Lung microvascular endothelial cell (primary cell): ENCODE measurements around the gene CACNB4. TPM values are rescaled to one million over a fixed set of nuclear protein-coding genes. Genes with fewer than 3 reads are reported as not detected.
"Not testable (repeated sequence)": the region's sequence is repeated elsewhere in the genome, so short reads cannot be mapped to it uniquely, and the experiment has no call there.

Experiments used
- DNase-seq, 2 donors: peaks; one replicate each; pipeline versions ENCODE4 v3.0.0 to v3.0.0-alpha.2; 2010; ENCODE audit warnings: low read depth in 2 of 2
- total RNA-seq: library from RNA; depleted of rRNA; stranded (reverse); fragments of >200 nt; gene quantifications from 2 replicates; pipeline ENCODE4 v1.2.1, GENCODE V29; 2014

Gene CACNB4
- total RNA-seq, 1 donor from 2014 or later = under 0.01 TPM

DNA sequence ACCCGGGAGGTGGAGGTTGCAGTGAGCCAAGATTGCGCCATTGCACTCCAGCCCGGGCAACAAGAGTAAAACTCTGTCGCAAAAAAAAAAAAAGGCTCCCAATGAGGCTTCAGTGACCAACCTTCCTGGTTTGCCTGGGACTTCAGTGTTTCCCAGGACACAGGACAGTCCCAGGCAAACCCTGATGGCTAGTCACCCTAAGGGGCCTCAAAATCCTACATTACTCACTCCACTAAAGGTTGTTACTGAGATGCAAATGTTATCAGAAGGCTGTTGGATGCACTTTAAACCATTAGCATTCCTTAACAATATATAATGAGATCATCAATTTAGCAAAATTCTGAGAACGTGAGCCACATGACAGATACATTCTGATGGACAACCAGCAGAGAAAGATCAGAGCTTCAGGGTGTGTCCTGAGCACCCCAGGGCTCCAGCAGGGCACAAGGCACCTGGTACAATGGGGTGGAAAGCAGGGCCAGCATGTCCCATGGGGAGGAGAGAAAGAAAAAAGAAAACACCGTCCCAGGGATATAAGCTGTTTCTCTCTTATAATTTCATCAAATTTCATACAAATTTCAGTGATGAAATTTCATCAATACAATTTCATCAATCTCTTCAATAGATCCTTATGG is 152.5 kb downstream of the CACNB4 start:
- DNase-seq = no peak

DNA sequence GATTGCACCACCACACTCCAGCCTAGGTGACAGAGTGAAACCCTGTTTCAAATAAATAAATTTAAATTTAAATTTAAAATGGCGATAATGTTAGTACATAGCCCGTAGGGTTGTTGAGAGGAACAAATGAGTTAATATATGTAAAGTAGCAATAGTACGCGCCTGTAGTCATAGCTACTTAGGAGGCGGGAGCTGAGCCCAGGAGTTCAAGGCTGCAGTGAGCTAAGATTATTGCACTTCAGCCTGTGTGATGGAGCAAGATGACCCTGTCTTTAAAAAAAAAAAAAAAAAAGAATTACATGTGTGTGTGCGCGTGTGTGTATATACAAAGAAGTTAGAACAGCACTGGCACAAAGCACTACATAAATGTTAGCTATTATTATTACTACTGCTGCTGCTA is 153.2 kb downstream of the CACNB4 start:
- DNase-seq = no peak

DNA sequence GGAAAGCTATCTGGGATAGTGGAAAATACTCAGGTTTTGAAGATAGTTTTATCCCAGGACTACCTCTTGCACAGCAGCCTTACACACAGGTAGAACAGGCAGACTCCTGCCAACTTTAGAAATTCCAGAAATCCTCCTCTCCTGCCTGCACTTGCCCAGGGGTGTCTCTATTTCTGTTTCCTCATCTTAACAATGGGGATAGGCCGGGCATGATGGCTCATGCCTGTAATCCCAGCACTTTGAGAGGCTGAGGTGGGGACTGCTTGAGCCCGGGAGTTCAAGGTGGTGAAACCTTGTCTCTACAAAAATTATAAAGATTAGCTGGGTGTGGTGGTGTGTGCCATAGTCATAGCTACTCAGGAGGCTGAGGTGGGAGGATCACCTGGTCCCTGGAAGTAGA is 153.7 kb downstream of the CACNB4 start:
- DNase-seq = no peak

DNA sequence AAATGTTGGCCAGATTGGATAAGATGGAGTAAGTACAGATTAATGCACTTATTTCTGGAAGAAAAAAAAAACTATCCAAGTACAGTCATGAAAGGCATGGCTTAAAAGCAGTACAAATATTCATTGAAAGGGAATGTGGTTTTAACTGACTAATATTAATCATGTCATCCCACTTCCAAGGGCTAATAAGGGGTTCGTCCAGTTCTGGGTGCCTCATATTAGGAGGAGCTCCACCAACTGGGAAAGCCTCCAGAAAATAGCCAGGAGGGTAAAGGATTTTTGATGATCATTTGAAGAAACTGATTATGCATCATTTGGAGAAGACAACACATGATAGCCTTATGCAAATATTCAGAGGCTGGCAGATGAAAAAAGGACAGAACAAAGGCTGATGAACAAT is 155.4 kb downstream of the CACNB4 start:
- no peak for DNase-seq

DNA sequence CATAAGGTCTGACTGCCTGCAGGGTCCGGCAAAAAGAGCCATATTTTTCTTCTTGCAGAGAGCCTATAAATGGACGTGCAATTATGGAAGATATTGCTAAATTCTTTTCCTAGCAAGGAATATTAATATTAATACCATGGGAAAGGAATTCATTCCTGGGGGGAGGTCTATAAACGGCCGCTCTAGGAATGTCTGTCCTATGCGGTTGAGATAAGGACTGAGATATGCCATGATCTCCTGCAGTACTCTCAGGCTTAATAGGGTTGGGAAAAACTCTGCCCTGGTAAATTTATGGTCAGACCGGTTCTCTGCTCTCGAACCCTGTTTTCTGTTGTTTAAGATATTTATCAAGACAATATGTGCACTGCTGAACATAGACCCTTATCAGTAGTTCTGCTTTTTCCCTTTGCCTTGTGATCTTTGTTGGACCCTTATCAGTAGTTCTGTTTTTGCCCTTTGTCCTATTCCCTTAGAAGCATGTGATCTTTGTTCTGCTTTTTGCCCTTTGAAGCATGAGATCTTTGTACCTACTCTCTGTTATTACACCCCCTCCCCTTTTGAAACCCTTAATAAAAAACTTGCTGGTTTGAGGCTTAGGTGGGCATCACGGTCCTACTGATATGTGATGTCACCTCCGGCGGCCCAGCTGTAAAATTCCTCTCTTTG is 156.2 kb downstream of the CACNB4 start:
- DNase-seq = not testable (repeated sequence)

DNA sequence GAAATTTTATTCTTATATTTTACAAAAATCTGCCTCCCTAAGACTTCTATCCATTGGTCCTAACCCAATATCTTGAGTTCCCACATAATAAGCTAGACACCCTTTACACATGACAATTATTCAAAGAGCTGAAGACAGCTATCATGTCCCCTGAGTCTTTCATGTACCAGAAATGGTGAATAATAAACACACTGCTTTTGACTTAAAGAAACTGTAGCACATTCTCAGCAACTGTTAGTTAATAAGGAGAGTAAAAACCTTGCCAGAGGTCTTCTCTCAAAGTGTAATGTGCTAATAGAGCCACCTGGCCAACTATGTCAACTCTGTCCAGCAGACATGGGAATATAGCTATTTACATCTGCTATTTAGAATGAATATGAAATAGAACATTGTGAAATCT is 160.9 kb downstream of the CACNB4 start:
- DNase-seq = no peak

DNA sequence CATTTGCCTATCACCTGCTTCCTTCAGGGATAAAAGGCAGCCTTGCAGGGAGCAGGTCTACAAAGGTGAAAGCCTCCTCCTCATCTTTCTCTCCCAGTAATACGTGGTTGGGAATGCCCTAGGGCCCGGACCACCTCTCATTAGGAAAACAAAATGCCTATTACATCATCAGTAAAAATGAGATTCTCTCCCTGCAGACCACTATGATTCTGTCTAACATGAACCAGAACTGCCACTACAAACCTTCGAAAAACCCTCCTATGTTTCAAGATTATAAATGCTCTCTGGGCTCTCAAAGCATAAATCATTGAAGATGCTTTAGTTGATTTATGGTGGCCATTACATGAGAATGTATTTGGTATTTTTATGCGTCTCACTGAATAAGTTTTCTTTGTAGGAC is 162.2 kb downstream of the CACNB4 start:
- no peak for DNase-seq

DNA sequence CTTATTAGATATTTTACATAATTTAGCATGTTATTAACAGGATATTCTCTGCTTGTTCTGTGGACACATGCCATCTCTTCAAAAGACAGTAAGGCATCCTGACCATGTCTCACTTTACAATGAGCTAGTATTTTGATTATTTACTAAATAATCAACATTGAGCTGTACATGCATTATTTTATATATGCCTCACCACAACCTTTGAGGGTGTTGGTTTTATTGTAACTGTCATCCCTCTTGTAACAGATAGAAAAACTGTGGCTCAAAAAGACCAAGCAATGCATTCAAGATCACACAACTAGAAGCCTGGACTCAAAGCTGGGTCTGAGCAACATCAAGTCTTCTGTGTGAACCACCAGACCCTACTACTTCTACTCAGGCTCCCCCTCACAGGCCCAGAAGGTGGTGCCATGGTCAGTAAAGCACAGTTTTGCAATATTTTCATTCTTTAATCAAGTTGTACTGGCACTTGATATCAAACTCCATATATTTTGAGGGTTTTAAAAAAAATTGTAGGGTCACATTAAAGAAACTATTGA is 165.5 kb downstream of the CACNB4 start:
- no peak for DNase-seq

DNA sequence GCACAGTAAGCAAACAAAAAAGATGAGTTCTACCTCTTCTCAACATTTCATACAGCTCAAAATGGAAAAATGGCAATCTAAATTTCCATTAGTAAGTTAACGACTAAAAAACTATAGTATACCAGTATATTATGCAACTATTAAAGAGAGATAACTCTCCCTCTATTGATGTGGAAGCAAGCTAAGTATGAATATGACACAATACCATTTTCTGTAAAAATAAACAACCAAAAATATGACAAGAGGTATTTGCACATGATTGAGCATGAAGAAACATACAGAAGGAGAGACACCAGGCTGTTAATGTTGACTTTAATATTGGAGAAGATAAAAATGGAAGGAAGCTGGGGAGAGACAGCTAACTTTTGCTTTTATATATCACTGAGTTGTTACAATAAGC is 167.1 kb downstream of the CACNB4 start:
- DNase-seq = no peak

DNA sequence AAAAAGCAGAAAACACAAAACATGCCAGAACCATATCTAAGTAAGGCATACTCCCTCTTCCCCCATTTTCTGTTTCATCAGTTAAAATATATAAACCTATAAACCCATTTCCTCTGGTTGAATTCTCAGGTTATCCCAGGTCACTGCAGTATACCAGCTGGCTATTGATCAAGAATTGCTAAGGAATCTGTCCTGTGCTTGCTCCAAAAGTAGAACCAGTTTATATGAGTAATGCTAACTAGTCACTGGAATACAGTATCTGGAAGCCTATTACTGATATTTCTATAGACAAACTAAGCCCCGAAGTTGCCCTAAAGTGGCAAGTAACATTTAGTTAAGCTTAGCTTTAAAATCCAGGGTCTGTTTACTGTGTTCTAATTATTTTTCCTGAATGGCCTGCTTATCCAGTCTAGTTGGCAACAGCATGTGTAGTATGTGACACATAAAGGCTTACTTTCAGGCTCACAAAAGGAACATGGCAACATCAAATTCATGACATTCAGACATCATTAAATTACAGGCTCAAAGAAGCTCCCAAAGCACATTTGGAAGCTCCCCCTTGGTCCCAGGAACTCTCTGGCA is 167.7 kb downstream of the CACNB4 start:
- no peak for DNase-seq

DNA sequence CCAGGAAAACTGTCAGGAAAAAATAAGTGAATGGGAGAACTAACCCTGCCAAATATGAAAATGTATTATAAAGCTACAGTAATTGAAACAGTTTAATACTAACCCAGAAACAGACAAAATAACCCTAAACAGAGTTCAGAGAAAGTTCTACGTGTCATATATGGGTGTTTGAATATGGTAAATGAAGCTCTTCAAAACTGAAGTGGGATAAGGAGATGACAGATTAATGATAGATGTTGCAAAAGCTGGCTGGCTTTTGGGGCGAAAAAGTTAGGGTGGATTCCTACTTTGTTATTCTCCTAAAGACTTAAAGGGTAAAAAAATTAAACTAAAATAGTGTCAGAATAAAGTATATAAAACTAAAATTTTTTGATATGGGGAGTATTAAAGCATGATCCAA is 168.8 kb downstream of the CACNB4 start:
- no peak for DNase-seq

DNA sequence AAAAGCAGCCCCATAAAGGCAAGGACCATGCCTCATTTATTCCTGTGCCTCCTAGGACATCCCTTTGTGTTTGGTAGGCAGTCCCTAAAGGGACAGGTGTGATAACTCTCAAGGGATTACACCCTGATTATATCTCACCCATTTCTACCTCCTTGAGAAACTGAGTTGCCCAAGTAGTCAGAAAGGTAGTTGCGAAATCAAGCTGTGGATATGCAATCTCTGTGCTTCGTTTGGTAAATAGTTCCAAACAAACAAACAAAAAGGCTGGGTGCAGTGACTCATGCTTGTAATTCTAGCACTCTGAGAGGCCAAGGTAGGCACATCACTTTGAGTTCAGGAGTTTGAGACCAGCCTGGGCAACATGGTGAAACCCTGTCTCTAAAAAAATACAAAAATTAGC is 170.5 kb downstream of the CACNB4 start:
- no peak for DNase-seq

DNA sequence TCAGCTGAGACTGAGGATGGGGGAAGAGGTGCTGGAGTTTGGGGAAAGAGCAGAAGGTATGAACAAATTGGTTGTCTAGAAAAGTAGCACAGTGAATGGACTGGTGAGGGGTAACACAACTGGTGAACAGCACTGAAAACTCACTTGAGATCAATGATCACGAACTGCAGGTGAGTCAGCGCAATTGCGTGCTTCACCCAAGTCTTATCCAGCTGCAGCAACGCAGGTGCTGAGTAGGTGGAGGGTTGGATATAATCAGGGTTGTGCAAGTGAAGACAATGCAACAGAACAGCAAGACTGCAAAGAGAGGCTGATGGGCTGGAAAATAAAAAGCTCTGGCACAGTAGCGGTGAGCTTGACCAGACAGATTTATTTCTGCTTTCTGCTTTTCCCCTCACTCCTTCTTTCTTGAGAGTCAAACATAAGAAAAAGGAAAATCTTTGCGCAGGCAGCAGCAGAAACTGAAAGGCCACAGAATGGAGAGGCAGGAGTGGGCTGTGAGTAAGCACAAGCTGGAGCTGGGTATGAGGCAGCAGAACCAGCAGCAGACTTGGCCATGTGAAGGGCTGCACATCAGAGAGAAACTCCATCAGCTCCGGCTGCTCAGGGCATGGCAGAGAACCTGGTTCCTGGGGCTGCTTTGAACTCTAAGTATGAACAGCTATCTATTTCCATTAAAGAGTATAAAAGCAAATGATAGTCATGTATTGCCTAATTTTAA is 171.2 kb downstream of the CACNB4 start:
- no peak for DNase-seq

DNA sequence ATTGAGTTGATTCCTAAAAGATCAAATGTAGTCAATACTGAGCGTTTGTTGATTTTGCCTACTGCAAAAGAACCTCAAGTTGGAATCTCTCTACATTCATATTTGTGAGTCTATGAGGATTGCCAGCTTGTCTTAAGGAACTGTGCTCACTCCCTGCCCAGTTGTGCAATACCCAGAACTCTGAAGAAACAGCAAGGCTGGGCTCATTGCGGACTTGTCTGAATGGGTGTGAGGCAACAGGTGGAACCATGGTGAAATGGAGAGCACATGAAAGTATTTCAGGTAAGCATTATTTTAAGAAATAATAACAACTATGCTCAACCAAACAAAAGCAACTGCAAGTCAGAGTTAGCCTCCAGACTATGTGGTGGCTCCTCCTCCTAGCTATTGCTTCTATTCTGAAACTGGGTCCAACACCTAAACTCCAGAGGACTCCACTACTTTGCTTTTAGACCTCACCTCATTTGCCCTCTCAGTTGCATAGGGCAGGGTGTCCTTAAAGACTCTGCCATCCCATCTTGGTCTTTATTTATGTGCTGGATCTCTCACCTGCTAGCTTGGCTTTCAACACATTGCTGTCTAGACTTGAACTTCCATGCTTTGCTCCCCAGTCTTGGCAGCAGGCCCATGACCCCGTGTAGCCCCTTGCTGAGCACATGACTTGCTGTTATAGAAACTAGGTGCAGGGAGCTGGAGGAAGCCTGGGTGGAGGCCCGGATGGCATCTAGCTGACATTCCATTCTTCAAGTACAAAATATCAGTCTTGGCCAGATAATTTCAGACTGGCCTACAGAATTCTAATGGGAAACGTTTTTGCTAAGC is 175.8 kb downstream of the CACNB4 start:
- DNase-seq = peak; percentile 78 to 88

DNA sequence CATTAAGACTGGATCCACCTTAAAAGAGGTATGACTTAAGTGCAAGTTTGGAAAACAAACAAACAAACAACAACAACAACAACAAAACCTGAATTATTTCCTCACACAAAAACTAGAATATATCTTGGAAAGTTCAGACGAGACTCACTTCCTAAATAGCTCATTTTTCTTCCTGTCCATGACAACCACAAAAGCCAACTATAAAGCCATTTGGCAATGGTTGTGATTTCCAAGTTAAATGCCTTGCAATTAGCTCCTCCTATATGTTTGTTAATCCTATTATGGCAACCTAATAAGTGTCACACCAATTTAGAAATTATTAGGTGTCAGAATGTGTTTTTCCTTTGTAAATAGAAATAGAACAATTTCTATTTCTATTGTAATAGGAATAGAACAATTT is 179.1 kb downstream of the CACNB4 start:
- peak; percentile 5 to 37 for DNase-seq

DNA sequence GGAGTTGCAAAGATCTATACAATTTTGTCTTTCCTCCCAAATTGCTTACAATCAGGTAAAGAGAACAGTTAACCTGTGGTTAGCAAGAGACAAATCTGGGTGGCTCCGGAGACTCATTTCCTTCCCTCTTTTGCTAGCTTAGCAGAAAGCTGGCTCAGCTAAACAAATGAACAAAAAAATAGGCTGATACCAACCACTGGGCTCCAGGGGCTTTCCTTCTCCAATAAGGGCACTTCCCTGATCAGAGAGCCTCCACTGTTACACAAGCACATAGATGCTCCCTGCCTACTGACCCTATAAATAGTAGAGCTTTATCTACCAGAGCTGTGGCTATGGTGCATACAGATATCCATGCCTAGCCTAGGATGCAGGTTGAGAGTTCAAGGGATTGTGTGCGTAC is 180.5 kb downstream of the CACNB4 start:
- DNase-seq = no peak

DNA sequence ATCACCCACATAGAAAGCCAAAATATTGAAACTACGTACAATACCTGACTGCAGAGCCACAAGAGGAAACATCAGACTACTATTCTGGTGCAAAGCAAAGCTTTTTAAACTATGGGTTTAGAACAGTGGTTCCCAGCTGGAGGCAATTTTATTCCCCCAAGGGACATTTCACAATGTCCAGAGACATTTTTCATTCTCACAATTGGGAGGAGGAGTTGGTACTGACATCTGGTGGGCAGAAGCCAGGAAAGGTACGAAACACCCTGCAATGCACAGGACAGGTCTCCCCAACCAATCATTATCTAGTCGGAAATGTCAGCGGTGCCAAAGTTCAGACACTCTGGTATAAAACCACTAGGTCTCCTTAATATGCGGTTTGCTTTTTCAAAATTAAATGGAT is 182.2 kb downstream of the CACNB4 start:
- DNase-seq = no peak

DNA sequence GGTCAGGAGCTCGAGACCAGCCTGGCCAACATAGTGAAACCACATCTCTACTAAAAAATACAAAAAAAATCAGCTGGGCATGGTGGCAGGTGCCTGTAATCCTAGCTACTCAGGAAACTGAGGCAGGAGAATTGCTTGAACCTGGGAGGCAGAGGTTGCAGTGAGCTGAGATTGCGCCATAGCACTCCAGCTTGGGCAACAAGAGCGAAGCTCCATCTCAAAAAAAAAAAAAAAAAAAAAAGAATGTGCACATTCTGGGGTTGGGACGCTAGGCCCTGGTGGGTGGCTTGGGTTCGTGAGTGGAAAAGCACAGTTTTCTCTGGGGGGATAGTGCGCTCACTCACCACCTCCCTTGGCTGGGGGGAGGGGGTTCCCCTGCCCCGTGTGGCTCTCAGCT is 183.2 kb downstream of the CACNB4 start:
- not testable (repeated sequence) for DNase-seq

DNA sequence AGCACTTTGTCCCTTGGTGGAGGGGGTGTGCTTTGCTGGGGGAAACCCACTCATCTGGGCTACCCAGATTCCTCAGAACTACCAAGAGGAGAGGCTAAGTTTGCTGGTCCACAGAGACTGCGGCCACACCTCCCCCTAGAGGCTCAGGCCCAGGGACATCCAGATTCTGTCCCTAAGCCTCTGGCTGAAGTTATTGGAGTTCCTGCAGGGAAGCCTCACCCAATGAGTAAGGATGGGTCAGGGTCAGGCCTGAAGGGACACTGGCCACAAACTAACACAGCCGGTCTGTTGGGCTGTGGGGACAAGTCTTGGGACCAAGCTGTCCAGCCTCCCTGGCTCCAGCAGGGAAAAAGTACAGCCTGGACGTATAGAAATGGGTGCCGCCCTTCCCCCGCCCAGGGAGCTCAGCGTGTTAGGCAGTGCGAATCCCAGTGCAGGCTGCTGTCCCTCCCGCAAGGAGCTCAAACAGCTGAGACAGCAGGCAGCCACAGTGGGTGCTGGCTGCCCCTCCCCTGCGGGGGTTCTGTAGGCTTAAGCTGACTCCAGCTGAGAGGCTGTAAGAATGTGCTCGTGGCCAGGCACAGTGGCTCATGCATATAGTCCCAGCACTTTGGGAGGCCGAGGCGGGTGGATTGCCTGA is 183.7 kb downstream of the CACNB4 start:
- DNase-seq = no peak

DNA sequence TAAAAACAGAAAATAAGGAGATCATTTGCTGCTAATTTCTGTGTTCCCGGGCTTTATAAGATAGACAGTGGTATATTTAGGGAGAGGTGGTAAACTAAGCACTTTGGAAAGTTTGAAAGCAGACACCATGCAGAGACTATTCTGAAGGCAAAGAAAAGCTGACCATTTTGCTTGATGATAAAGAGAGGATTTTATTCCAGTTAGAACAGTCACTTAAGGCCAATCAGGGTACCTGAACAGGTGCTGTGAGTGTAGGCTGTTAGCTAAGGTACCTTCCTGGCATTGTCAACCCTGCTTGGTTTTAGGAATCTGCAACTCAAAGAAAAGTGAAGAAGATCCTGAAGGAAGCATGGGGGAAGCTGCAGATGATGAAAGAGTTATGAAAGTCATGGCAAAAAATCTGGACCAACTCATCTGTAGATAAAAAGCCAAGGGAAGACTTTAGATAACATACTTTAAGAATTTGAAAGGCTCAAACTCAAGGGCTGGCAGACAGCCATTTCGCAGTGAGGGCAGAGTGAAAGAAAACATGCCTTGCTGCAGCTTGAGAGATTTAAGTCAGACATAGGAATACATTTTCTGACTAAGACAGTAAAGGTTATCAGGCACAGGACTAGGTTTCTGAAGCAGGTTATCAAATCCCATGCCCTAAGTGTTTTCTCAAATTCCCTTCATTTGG is 190.5 kb downstream of the CACNB4 start:
- DNase-seq = no peak
